ENCODE measurements around the gene IFIT1. TPM values are rescaled to one million over a fixed set of nuclear protein-coding genes. Genes with fewer than 3 reads are reported as not detected.
"Not testable (repeated sequence)": the region's sequence is repeated elsewhere in the genome, so short reads cannot be mapped to it uniquely, and the experiment has no call there.

IFIT1 gene
- total RNA-seq, 3 donors from 2014 or later, result 6.2 to 21.5 (median 8.3) TPM

DNA sequence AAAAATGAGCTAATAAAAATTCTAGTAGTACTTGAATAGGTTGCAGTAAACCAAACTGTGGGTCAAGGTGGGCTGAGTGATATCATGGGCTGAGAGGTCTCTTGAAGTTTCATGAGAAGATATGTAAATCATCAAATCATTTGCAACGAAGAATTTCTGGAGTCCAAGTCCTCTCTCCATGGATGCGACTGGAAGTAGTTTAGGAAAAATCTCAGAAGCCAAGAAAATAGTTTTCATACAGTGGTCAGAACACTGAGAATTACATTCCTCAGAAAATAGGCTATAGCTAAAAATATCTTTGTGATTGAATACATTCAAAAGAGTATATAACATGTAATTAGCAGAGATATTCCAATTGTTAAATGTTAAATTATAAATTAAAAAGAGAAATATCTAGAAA, 3.6 kb upstream of the IFIT1 start:
- ATAC-seq (no peak), DNase-seq (no peak)
- peaks cover 19% of the 10 kb centered on the region for H3K4me1 ChIP-seq (ENCODE audit: low read depth)
- H3K4me3 ChIP-seq, result no peak overlapping the region
- no peaks in the 10 kb centered on the region for H3K9me3 ChIP-seq
- no peak for TF ChIP-seq CTCF (IDR thresholded peaks at IDR 0.05)
- H3K36me3 ChIP-seq (ENCODE audit: low read depth), result no peaks in the 10 kb centered on the region
- intact Hi-C loops (cut with DNase I, micrococcal nuclease), result no loop called here

GRCh38 chr10:89389254-89389653, 3.2 kb upstream of the IFIT1 start:
- peaks cover 23% of the 10 kb centered on the region for H3K4me1 ChIP-seq (ENCODE audit: low read depth)
- no peaks in the 10 kb centered on the region for H3K9me3 ChIP-seq
- H3K4me3 ChIP-seq, result no peak overlapping the region
- no peak for TF ChIP-seq CTCF (IDR thresholded peaks at IDR 0.05)
- ATAC-seq (no peak), DNase-seq (no peak)
- no peaks in the 10 kb centered on the region for H3K36me3 ChIP-seq (ENCODE audit: low read depth)
- intact Hi-C loops (cut with DNase I, micrococcal nuclease), result no loop called here

DNA sequence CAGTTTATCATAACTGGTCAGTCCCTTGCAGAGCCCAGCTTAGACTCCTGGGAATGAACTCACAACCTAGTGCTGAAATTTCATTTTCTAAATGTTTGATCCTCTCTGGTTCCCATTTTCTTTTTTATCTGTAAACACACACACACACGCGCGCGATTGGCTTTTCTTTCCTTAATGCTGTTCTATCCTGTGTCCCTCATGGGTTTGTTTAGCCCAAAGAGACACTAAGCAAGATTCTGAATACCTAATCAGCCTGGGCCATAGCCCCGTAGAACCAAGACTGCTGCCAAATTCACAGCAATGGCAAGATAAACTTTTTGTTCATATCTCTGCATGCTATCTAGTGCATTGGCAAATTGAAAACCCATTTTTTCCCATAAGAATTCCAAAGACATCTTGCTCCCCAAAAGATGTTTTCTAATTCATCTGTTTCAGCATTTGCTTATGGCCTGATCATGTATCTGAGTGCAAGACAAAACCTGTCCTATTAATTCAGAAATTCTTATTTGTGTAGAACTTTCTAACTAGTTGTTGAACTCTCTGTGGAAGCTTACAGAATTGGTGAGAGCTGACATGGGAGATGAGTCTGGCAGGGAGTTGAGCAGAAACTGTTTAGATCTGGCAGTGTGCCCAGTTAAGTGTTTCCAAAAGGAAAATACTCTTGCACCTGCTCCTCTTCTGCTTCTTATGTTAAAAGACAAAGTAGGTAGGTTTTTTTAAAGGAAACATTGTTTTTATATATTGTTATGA, 1.8 kb upstream of the IFIT1 start:
- Histone ChIP-seq H3K9me3 (no peaks in the 10 kb centered on the region), H3K4me3 (no peak overlapping the region), H3K36me3 (ENCODE audit: low read depth) (no peaks in the 10 kb centered on the region), H3K4me1 (ENCODE audit: low read depth) (peaks cover 23% of the 10 kb centered on the region)
- intact Hi-C loops (cut with DNase I, micrococcal nuclease), result no loop called here
- no peak for ATAC-seq
- no peak for DNase-seq
- no peak for TF ChIP-seq CTCF (IDR thresholded peaks at IDR 0.05)

DNA sequence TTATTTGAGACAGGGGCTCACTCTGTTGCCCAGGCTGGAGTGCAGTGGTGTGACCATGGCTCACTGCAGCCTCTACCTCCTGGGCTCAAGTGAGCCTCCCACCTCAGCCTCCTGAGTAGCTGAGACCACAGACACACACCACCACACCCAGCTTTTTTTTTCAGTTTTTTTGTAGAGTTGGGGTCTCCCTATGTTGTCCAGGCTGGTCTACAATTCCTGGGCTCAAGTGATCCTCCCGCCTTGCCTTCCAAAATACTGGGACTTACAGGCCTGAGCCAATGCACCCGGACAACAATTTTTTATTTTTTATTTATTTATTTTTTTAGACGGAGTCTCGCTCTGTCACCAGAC, 1.2 kb upstream of the IFIT1 start:
- intact Hi-C loops (cut with DNase I, micrococcal nuclease); H3K4me3 ChIP-seq; DNase-seq; H3K9me3 ChIP-seq; ATAC-seq; H3K36me3 ChIP-seq (ENCODE audit: low read depth): not testable (repeated sequence)
- peaks cover 22% of the 10 kb centered on the region for H3K4me1 ChIP-seq (ENCODE audit: low read depth)

DNA sequence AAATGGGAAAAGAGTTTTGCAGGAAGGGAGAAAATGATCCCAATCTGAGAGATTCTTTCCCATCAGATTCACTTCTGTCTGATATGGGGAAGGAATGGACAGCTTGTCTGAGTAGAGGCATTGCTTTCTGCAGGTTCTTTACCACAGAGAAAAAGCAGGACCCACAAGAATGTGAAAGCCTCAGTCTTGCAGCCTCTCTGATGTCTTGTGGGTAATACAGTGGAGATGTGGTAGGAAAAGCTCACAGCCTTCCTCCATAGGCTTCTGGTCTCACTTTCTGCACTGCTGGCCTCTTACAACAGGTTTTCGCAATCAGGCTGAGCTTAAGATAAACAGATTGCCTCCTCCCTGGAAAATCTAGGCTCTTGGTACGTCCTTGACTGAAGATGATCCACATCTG, 551 bp downstream of the IFIT1 start:
- intact Hi-C loops (cut with DNase I, micrococcal nuclease), result no loop called here
- H3K4me3 ChIP-seq, result peak overlapping the region; percentile 3
- no peaks in the 10 kb centered on the region for H3K9me3 ChIP-seq
- TF ChIP-seq CTCF (IDR thresholded peaks at IDR 0.05), result no peak
- ATAC-seq (peak; percentile 58), DNase-seq (peak in 1 of 3 donors; percentile 26)
- peaks cover 19% of the 10 kb centered on the region for H3K4me1 ChIP-seq (ENCODE audit: low read depth)
- no peaks in the 10 kb centered on the region for H3K36me3 ChIP-seq (ENCODE audit: low read depth)

GRCh38 chr10:89393898-89394297, 1.5 kb downstream of the IFIT1 start:
- no peaks in the 10 kb centered on the region for H3K9me3 ChIP-seq
- ATAC-seq, result peak; percentile 76
- no peak overlapping the region for H3K4me3 ChIP-seq
- H3K36me3 ChIP-seq (ENCODE audit: low read depth), result no peaks in the 10 kb centered on the region
- DNase-seq, result no peak
- H3K4me1 ChIP-seq (ENCODE audit: low read depth), result peaks cover 25% of the 10 kb centered on the region
- intact Hi-C loops (cut with DNase I, micrococcal nuclease), result no loop called here
- TF ChIP-seq CTCF (IDR thresholded peaks at IDR 0.05), result no peak

All from mucosa of descending colon (tissue), 3 donors.